B cell (primary cell): ENCODE results near the gene RC3H2. TPM values are rescaled to one million over a fixed set of nuclear protein-coding genes. Genes with fewer than 3 reads are reported as not detected.
"Not testable (repeated sequence)": the region's sequence is repeated elsewhere in the genome, so short reads cannot be mapped to it uniquely, and the experiment has no call there.

Experiments
- ATAC-seq: fragments of 200-7000 bp; cut with Tn5 transposase; one replicate; pipeline ENCODE4 v1.10.0; 2021; ENCODE audit warnings: low read depth, mild to moderate bottlenecking, moderate number of reproducible peaks, moderate library complexity
- CTCF ChIA-PET: fragments of 350-600 bp; sonication (Branson Sonifier 250); formaldehyde crosslinking; loops from one replicate; lab custom pipeline; 2021; ENCODE audit warnings: antibody characterized with exemption, inconsistent platforms; lab: Charles Lee
- POLR2A ChIA-PET: fragments of 350-600 bp; sonication (Branson Sonifier 250); formaldehyde crosslinking; loops from one replicate; lab custom pipeline; 2021; ENCODE audit warnings: antibody characterized with exemption; lab: Charles Lee
- DNase-seq: peaks from one replicate; pipeline ENCODE4 v3.0.0; 2013
- H2AFZ ChIP-seq: 2 replicates; pipeline ENCODE4 v1.6.1; 2012; ENCODE audit warnings: mild to moderate bottlenecking, low read depth, low read length; ENCODE audit not compliant: insufficient read depth, poor library complexity, severe bottlenecking
- H3K27ac ChIP-seq, 2 donors: 1 replicate in 1 of 2; 2 replicates in 1 of 2; pipeline ENCODE4 v1.5.1; 2012 to 2013; ENCODE audit warnings: low read length in 2 of 2, mild to moderate bottlenecking in 2 of 2, moderate library complexity in 1 of 2
- H3K27me3 ChIP-seq, 4 experiments: fragments of 200-600 bp in 1 of 4; sonication (generic) in 1 of 4; replicated peaks in 1 of 4; 1 replicate in 2 of 4; 2 replicates in 2 of 4; pipeline versions ENCODE4 v1.6.1 to v1.7.0; 2013 to 2016; ENCODE audit warnings: low read length in 3 of 4, mild to moderate bottlenecking in 2 of 4, mixed read lengths in 1 of 4, moderate library complexity in 1 of 4; ENCODE audit not compliant: insufficient read depth in 4 of 4, control insufficient read depth in 3 of 4; ENCODE audit errors: control extremely low read depth in 1 of 4
- H3K36me3 ChIP-seq, 2 experiments: replicated peaks in 1 of 2; 1 replicate in 1 of 2; 2 replicates in 1 of 2; pipeline versions ENCODE4 v1.6.1 to v1.7.1; 2013; ENCODE audit warnings: low read length in 1 of 2; ENCODE audit not compliant: insufficient read depth in 2 of 2, control insufficient read depth in 1 of 2; ENCODE audit errors: control extremely low read depth in 1 of 2, extremely low read depth in 1 of 2
- H3K4me1 ChIP-seq, 2 donors: fragments of 200-600 bp in 1 of 2; sonication (generic) in 1 of 2; 1 replicate in 1 of 2; 2 replicates in 1 of 2; pipeline versions ENCODE4 v1.5.1 to v1.6.1; 2013 to 2017; ENCODE audit warnings: low read length in 2 of 2; ENCODE audit not compliant: control insufficient read depth in 2 of 2, insufficient read depth in 2 of 2
- H3K4me2 ChIP-seq: replicated peaks from 2 replicates; pipeline ENCODE3; 2012; ENCODE audit warnings: mild to moderate bottlenecking, low read depth, low read length; ENCODE audit not compliant: poor library complexity, severe bottlenecking
- H3K4me3 ChIP-seq, 5 experiments: fragments of 200-600 bp in 1 of 5; sonication (generic) in 1 of 5; 1 replicate in 3 of 5; 2 replicates in 2 of 5; pipeline versions ENCODE4 v1.5.1 to v1.7.0; 2011 to 2016; ENCODE audit warnings: low read length in 4 of 5, mild to moderate bottlenecking in 4 of 5, low read depth in 2 of 5, control low read depth in 1 of 5, moderate library complexity in 1 of 5; ENCODE audit not compliant: insufficient read depth in 1 of 5; ENCODE audit errors: control extremely low read depth in 1 of 5, extremely low read depth in 1 of 5
- H3K79me2 ChIP-seq: fragments of 200-600 bp; sonication (generic); one replicate; pipeline ENCODE4 v1.6.0; 2016; ENCODE audit warnings: low read length; ENCODE audit not compliant: control insufficient read depth, insufficient read depth
- H3K9ac ChIP-seq: fragments of 200-600 bp; sonication (generic); 2 replicates; pipeline ENCODE4 v1.6.1; 2017; ENCODE audit warnings: mild to moderate bottlenecking, low read length, moderate library complexity
- H3K9me3 ChIP-seq, 3 donors: one replicate each; pipeline versions ENCODE4 v1.6.1 to v1.7.1; 2013; ENCODE audit warnings: low read length in 2 of 3; ENCODE audit not compliant: control insufficient read depth in 2 of 3, insufficient read depth in 1 of 3; ENCODE audit errors: control extremely low read depth in 1 of 3
- H4K20me1 ChIP-seq: 2 replicates; pipeline ENCODE4 v1.6.0; 2012; ENCODE audit warnings: mild to moderate bottlenecking, low read length; ENCODE audit not compliant: insufficient read depth, control insufficient read depth, poor library complexity, severe bottlenecking
- H3K27ac Mint-ChIP-seq: one replicate; pipeline ENCODE4 v1.8.0; 2021; ENCODE audit warnings: mixed read lengths
- H3K27me3 Mint-ChIP-seq: one replicate; pipeline ENCODE4 v1.8.0; 2021; ENCODE audit warnings: mixed read lengths
- H3K4me1 Mint-ChIP-seq: one replicate; pipeline ENCODE4 v1.8.0; 2021; ENCODE audit warnings: mixed read lengths
- H3K4me3 Mint-ChIP-seq: one replicate; pipeline ENCODE4 v1.8.0; 2021; ENCODE audit warnings: mixed read lengths
- H3K9me3 Mint-ChIP-seq: one replicate; pipeline ENCODE4 v1.8.0; 2022; ENCODE audit warnings: mixed read lengths; ENCODE audit not compliant: insufficient read depth
- EZH2 ChIP-seq: IDR thresholded peaks from 2 replicates; pipeline ENCODE4 v1.6.1; 2012; ENCODE audit warnings: borderline replicate concordance, low read depth, mild to moderate bottlenecking, moderate library complexity, low read length; ENCODE audit not compliant: insufficient read depth, poor library complexity, severe bottlenecking
- WGBS: methylation state at CpG from one replicate; pipeline ENCODE4 v1.1.5; 2013; ENCODE audit warnings: missing lambda C conversion rate; ENCODE audit not compliant: insufficient coverage; 5-methylcytosine and 5-hydroxymethylcytosine counted together
- intact Hi-C: fragments of 100-400 bp; cut with micrococcal nuclease; formaldehyde crosslinking; loops from one replicate; pipeline ENCODE4 v1.10.0; 2022
- polyA plus RNA-seq: library from polyadenylated mRNA; depleted of rRNA; stranded (reverse); fragments of >200 nt; gene quantifications from 2 replicates; pipeline ENCODE4 v1.2.3, GENCODE V29; 2012
- total RNA-seq, 2 donors: library from RNA; stranded (reverse); fragments of 120-200 nt in 1 of 2; gene quantifications; 1 replicate in 1 of 2; 2 replicates in 1 of 2; pipeline versions ENCODE4 v1.2.3 to v1.2.4, GENCODE V29; 2013 to 2022
- TF ChIP-seq, protein P1 (sequence below): fragments of 200-600 bp; IDR thresholded peaks from one replicate; pipeline ENCODE4 v1.8.0; 2022; ENCODE audit warnings: antibody characterized with exemption, mild to moderate bottlenecking

The RC3H2 gene
- total and polyA plus RNA-seq, 2 donors (not counting 1 experiment from before 2014, with no cell fraction given): 17.2 to 74.4 TPM

- CTCF ChIA-PET: interaction anchor here (1.7 to 1.9 kb wide), 2 partner anchors 115 to 474 kb away, joined by 4 to 8 read pairs; no protein-coding TSS in a partner anchor
- peaks cover 12% of the 10 kb centered on the region for H3K4me1 Mint-ChIP-seq
- intact Hi-C loops: no loop called here
These were observed 29.6 kb downstream of the RC3H2 start for GRCh38 chr9:122875523-122875922.

DNA sequence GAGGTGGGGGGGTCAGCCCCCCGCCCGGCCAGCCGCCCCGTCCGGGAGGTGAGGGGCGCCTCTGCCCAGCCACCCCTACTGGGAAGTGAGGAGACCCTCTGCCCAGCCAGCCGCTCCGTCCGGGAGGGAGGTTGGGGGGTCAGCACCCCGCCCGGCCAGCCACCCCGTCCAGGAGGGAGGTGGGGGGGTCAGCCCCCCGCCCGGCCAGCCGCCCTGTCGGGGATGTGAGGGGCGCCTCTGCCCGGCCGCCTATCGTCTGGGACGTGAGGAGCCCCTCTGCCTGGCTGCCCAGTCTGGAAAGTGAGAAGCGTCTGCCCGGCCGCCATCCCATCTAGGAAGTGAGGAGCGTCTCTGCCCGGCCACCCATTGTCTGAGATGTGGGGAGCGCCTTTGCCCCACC lies 37.9 kb downstream of the RC3H2 start:
- H3K4me3 ChIP-seq, H3K9me3 ChIP-seq, H4K20me1 ChIP-seq, ATAC-seq, H3K4me1 Mint-ChIP-seq, CTCF ChIA-PET, intact Hi-C loops, H3K27ac ChIP-seq, H3K4me2 ChIP-seq, DNase-seq, H3K27ac Mint-ChIP-seq, H3K27me3 ChIP-seq, H3K9me3 Mint-ChIP-seq, POLR2A ChIA-PET, H3K27me3 Mint-ChIP-seq, H3K4me3 Mint-ChIP-seq, H3K79me2 ChIP-seq, H3K4me1 ChIP-seq, H3K9ac ChIP-seq, H2AFZ ChIP-seq: not testable (repeated sequence)
- H3K36me3 ChIP-seq: peaks cover 7 to 34% of the 10 kb centered on the region in 2 experiments
- WGBS: 100% methylated on average over 6 of the region's 27 CpGs

More at GRCh38 chr9:122875523-122875922, 29.6 kb downstream of the RC3H2 start:
- Histone ChIP-seq H3K79me2 (peaks cover 10% of the 10 kb centered on the region), H3K4me2 (no peak overlapping the region), H2AFZ (no peak overlapping the region), H3K9ac (no peak overlapping the region), H3K36me3 (peaks cover 18 to 93% of the 10 kb centered on the region in 2 experiments), H3K9me3 (no peaks in the 10 kb centered on the region), H3K27ac (peak overlapping the region in 1 of 2 donors; percentile 30), H3K4me1 (peaks cover 6 to 10% of the 10 kb centered on the region in 2 donors), H3K4me3 (no peak overlapping the region), H4K20me1 (no peaks in the 10 kb centered on the region), H3K27me3 (no peaks in the 10 kb centered on the region)
- WGBS: 0% methylated on average over 1 of the region's 1 CpG
- TF ChIP-seq, protein P1, sequence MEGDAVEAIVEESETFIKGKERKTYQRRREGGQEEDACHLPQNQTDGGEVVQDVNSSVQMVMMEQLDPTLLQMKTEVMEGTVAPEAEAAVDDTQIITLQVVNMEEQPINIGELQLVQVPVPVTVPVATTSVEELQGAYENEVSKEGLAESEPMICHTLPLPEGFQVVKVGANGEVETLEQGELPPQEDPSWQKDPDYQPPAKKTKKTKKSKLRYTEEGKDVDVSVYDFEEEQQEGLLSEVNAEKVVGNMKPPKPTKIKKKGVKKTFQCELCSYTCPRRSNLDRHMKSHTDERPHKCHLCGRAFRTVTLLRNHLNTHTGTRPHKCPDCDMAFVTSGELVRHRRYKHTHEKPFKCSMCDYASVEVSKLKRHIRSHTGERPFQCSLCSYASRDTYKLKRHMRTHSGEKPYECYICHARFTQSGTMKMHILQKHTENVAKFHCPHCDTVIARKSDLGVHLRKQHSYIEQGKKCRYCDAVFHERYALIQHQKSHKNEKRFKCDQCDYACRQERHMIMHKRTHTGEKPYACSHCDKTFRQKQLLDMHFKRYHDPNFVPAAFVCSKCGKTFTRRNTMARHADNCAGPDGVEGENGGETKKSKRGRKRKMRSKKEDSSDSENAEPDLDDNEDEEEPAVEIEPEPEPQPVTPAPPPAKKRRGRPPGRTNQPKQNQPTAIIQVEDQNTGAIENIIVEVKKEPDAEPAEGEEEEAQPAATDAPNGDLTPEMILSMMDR: no peak
- no peak for TF ChIP-seq EZH2
- no peaks in the 10 kb centered on the region for H3K9me3 Mint-ChIP-seq
- POLR2A ChIA-PET: no interaction called here
- no peaks in the 10 kb centered on the region for H3K27me3 Mint-ChIP-seq
- H3K4me3 Mint-ChIP-seq: no peak overlapping the region
- DNase-seq (peak; percentile 16), ATAC-seq (peak; percentile 17)
- peak overlapping the region; percentile 57 for H3K27ac Mint-ChIP-seq
